ENCODE data around the gene ST14. TPM values are rescaled to one million over a fixed set of nuclear protein-coding genes. Genes with fewer than 3 reads are reported as not detected.

ST14 gene
- total and polyA plus RNA-seq, 8 donors, result 37.5 to 101 (median 48.5) TPM

GRCh38 chr11:130198292-130198691 is 38.7 kb downstream of the ST14 start:
- FAIRE-seq, result no peak
- ATAC-seq, result no peak
- H3K4me1 ChIP-seq, result no peaks in the 10 kb centered on the region
- no peaks in the 10 kb centered on the region for H3K27me3 ChIP-seq
- no peak for TF ChIP-seq CTCF (IDR thresholded peaks at IDR 0.05)
- intact Hi-C loops (cut with DNase I), result no loop called here
- no peak for DNase-seq
- no peak overlapping the region for H3K4me3 ChIP-seq
- WGBS, 2 donors, result 88 to 90% methylated on average over 22 of the region's 22 CpGs
- no peak overlapping the region for H3K27ac ChIP-seq
- peaks cover 0 to 77% (median 37%) of the 10 kb centered on the region in 3 donors for H3K36me3 ChIP-seq
- no peaks in the 10 kb centered on the region for H3K9me3 ChIP-seq

GRCh38 chr11:130198964-130199363 is 39.4 kb downstream of the ST14 start:
- H3K27me3 ChIP-seq, result no peaks in the 10 kb centered on the region
- peaks cover 0 to 77% (median 35%) of the 10 kb centered on the region in 3 donors for H3K36me3 ChIP-seq
- no peak for TF ChIP-seq CTCF (IDR thresholded peaks at IDR 0.05)
- WGBS, 2 donors, result 91 to 92% methylated on average over 15 of the region's 15 CpGs
- FAIRE-seq (no peak), ATAC-seq (no peak), DNase-seq (no peak)
- H3K27ac ChIP-seq, result no peak overlapping the region
- no peaks in the 10 kb centered on the region for H3K9me3 ChIP-seq
- no peaks in the 10 kb centered on the region for H3K4me1 ChIP-seq
- intact Hi-C loops (cut with DNase I), result no loop called here
- H3K4me3 ChIP-seq, result no peak overlapping the region

- TF ChIP-seq CTCF (IDR thresholded peaks at IDR 0.05), result no peak
- no peaks in the 10 kb centered on the region for H3K9me3 ChIP-seq
- peaks cover 0 to 77% (median 35%) of the 10 kb centered on the region in 3 donors for H3K36me3 ChIP-seq
- H3K27me3 ChIP-seq, result no peaks in the 10 kb centered on the region
- H3K4me3 ChIP-seq, result no peak overlapping the region
- FAIRE-seq (no peak), DNase-seq (peak in 1 of 6 donors; percentile 34), ATAC-seq (no peak)
- H3K4me1 ChIP-seq, result no peaks in the 10 kb centered on the region
- intact Hi-C loops (cut with DNase I), result no loop called here
- no peak overlapping the region for H3K27ac ChIP-seq
- WGBS, 2 donors, result 91 to 97% methylated on average over 12 of the region's 12 CpGs
These were observed 40.2 kb downstream of the ST14 start for GRCh38 chr11:130199792-130200191.

GRCh38 chr11:130201026-130201425 is 41.4 kb downstream of the ST14 start:
- H3K4me1 ChIP-seq, result no peaks in the 10 kb centered on the region
- ATAC-seq (no peak), DNase-seq (no peak), FAIRE-seq (no peak)
- 98% methylated on average over 7 of the region's 7 CpGs for WGBS, 2 donors
- H3K4me3 ChIP-seq, result no peak overlapping the region
- no peak overlapping the region for H3K27ac ChIP-seq
- H3K36me3 ChIP-seq, result peaks cover 0 to 69% (median 28%) of the 10 kb centered on the region in 3 donors
- TF ChIP-seq CTCF (IDR thresholded peaks at IDR 0.05), result no peak
- H3K9me3 ChIP-seq, result no peaks in the 10 kb centered on the region
- H3K27me3 ChIP-seq, result no peaks in the 10 kb centered on the region
- intact Hi-C loops (cut with DNase I), result no loop called here

GRCh38 chr11:130202009-130202817 is 42.6 kb downstream of the ST14 start:
- FAIRE-seq, result no peak
- H3K36me3 ChIP-seq, result peaks cover 0 to 59% (median 21%) of the 10 kb centered on the region in 3 donors

More at GRCh38 chr11:130202009-130202817, 42.6 kb downstream of the ST14 start:
- H3K4me1 ChIP-seq, result no peaks in the 10 kb centered on the region
- WGBS, 2 donors, result 76 to 81% methylated on average over 12 of the region's 12 CpGs
- TF ChIP-seq CTCF (IDR thresholded peaks at IDR 0.05), result no peak
- no peaks in the 10 kb centered on the region for H3K27me3 ChIP-seq
- no peak overlapping the region for H3K4me3 ChIP-seq
- H3K27ac ChIP-seq, result no peak overlapping the region
- intact Hi-C loops (cut with DNase I), result no loop called here
- no peak for ATAC-seq
- H3K9me3 ChIP-seq, result no peaks in the 10 kb centered on the region
- peak in 2 of 6 donors; percentile 6 to 33 for DNase-seq
